B cell (primary cell): Measurements from ENCODE around the gene RAD51B. TPM values are rescaled to one million over a fixed set of nuclear protein-coding genes. Genes with fewer than 3 reads are reported as not detected.
A peak's percentile ranks its signal among the peaks of the same experiment; 100 is the strongest.

Source experiments
- ATAC-seq: fragments of 200-7000 bp; cut with Tn5 transposase; one replicate; pipeline ENCODE4 v1.10.0; 2021; ENCODE audit warnings: low read depth, mild to moderate bottlenecking, moderate number of reproducible peaks, moderate library complexity
- CTCF ChIA-PET: fragments of 350-600 bp; sonication (Branson Sonifier 250); formaldehyde crosslinking; loops from one replicate; lab custom pipeline; 2021; ENCODE audit warnings: antibody characterized with exemption, inconsistent platforms; lab: Charles Lee
- POLR2A ChIA-PET: fragments of 350-600 bp; sonication (Branson Sonifier 250); formaldehyde crosslinking; loops from one replicate; lab custom pipeline; 2021; ENCODE audit warnings: antibody characterized with exemption; lab: Charles Lee
- DNase-seq: peaks from one replicate; pipeline ENCODE4 v3.0.0; 2013
- H2AFZ ChIP-seq: 2 replicates; pipeline ENCODE4 v1.6.1; 2012; ENCODE audit warnings: mild to moderate bottlenecking, low read depth, low read length; ENCODE audit not compliant: insufficient read depth, poor library complexity, severe bottlenecking
- H3K27ac ChIP-seq, 2 donors: 1 replicate in 1 of 2; 2 replicates in 1 of 2; pipeline ENCODE4 v1.5.1; 2012 to 2013; ENCODE audit warnings: low read length in 2 of 2, mild to moderate bottlenecking in 2 of 2, moderate library complexity in 1 of 2
- H3K27me3 ChIP-seq, 4 experiments: fragments of 200-600 bp in 1 of 4; sonication (generic) in 1 of 4; replicated peaks in 1 of 4; 1 replicate in 2 of 4; 2 replicates in 2 of 4; pipeline versions ENCODE4 v1.6.1 to v1.7.0; 2013 to 2016; ENCODE audit warnings: low read length in 3 of 4, mild to moderate bottlenecking in 2 of 4, mixed read lengths in 1 of 4, moderate library complexity in 1 of 4; ENCODE audit not compliant: insufficient read depth in 4 of 4, control insufficient read depth in 3 of 4; ENCODE audit errors: control extremely low read depth in 1 of 4
- H3K36me3 ChIP-seq, 2 experiments: replicated peaks in 1 of 2; 1 replicate in 1 of 2; 2 replicates in 1 of 2; pipeline versions ENCODE4 v1.6.1 to v1.7.1; 2013; ENCODE audit warnings: low read length in 1 of 2; ENCODE audit not compliant: insufficient read depth in 2 of 2, control insufficient read depth in 1 of 2; ENCODE audit errors: control extremely low read depth in 1 of 2, extremely low read depth in 1 of 2
- H3K4me1 ChIP-seq, 2 donors: fragments of 200-600 bp in 1 of 2; sonication (generic) in 1 of 2; 1 replicate in 1 of 2; 2 replicates in 1 of 2; pipeline versions ENCODE4 v1.5.1 to v1.6.1; 2013 to 2017; ENCODE audit warnings: low read length in 2 of 2; ENCODE audit not compliant: control insufficient read depth in 2 of 2, insufficient read depth in 2 of 2
- H3K4me2 ChIP-seq: replicated peaks from 2 replicates; pipeline ENCODE3; 2012; ENCODE audit warnings: mild to moderate bottlenecking, low read depth, low read length; ENCODE audit not compliant: poor library complexity, severe bottlenecking
- H3K4me3 ChIP-seq, 5 experiments: fragments of 200-600 bp in 1 of 5; sonication (generic) in 1 of 5; 1 replicate in 3 of 5; 2 replicates in 2 of 5; pipeline versions ENCODE4 v1.5.1 to v1.7.0; 2011 to 2016; ENCODE audit warnings: low read length in 4 of 5, mild to moderate bottlenecking in 4 of 5, low read depth in 2 of 5, control low read depth in 1 of 5, moderate library complexity in 1 of 5; ENCODE audit not compliant: insufficient read depth in 1 of 5; ENCODE audit errors: control extremely low read depth in 1 of 5, extremely low read depth in 1 of 5
- H3K79me2 ChIP-seq: fragments of 200-600 bp; sonication (generic); one replicate; pipeline ENCODE4 v1.6.0; 2016; ENCODE audit warnings: low read length; ENCODE audit not compliant: control insufficient read depth, insufficient read depth
- H3K9ac ChIP-seq: fragments of 200-600 bp; sonication (generic); 2 replicates; pipeline ENCODE4 v1.6.1; 2017; ENCODE audit warnings: mild to moderate bottlenecking, low read length, moderate library complexity
- H3K9me3 ChIP-seq, 3 donors: one replicate each; pipeline versions ENCODE4 v1.6.1 to v1.7.1; 2013; ENCODE audit warnings: low read length in 2 of 3; ENCODE audit not compliant: control insufficient read depth in 2 of 3, insufficient read depth in 1 of 3; ENCODE audit errors: control extremely low read depth in 1 of 3
- H4K20me1 ChIP-seq: 2 replicates; pipeline ENCODE4 v1.6.0; 2012; ENCODE audit warnings: mild to moderate bottlenecking, low read length; ENCODE audit not compliant: insufficient read depth, control insufficient read depth, poor library complexity, severe bottlenecking
- H3K27ac Mint-ChIP-seq: one replicate; pipeline ENCODE4 v1.8.0; 2021; ENCODE audit warnings: mixed read lengths
- H3K27me3 Mint-ChIP-seq: one replicate; pipeline ENCODE4 v1.8.0; 2021; ENCODE audit warnings: mixed read lengths
- H3K4me1 Mint-ChIP-seq: one replicate; pipeline ENCODE4 v1.8.0; 2021; ENCODE audit warnings: mixed read lengths
- H3K4me3 Mint-ChIP-seq: one replicate; pipeline ENCODE4 v1.8.0; 2021; ENCODE audit warnings: mixed read lengths
- H3K9me3 Mint-ChIP-seq: one replicate; pipeline ENCODE4 v1.8.0; 2022; ENCODE audit warnings: mixed read lengths; ENCODE audit not compliant: insufficient read depth
- CTCF ChIP-seq: fragments of 200-600 bp; IDR thresholded peaks from one replicate; pipeline ENCODE4 v1.8.0; 2022; ENCODE audit warnings: antibody characterized with exemption, mild to moderate bottlenecking
- EZH2 ChIP-seq: IDR thresholded peaks from 2 replicates; pipeline ENCODE4 v1.6.1; 2012; ENCODE audit warnings: borderline replicate concordance, low read depth, mild to moderate bottlenecking, moderate library complexity, low read length; ENCODE audit not compliant: insufficient read depth, poor library complexity, severe bottlenecking
- WGBS: methylation state at CpG from one replicate; pipeline ENCODE4 v1.1.5; 2013; ENCODE audit warnings: missing lambda C conversion rate; ENCODE audit not compliant: insufficient coverage; 5-methylcytosine and 5-hydroxymethylcytosine counted together
- intact Hi-C: fragments of 100-400 bp; cut with micrococcal nuclease; formaldehyde crosslinking; loops from one replicate; pipeline ENCODE4 v1.10.0; 2022
- polyA plus RNA-seq: library from polyadenylated mRNA; depleted of rRNA; stranded (reverse); fragments of >200 nt; gene quantifications from 2 replicates; pipeline ENCODE4 v1.2.3, GENCODE V29; 2012
- total RNA-seq, 2 donors: library from RNA; stranded (reverse); fragments of 120-200 nt in 1 of 2; gene quantifications; 1 replicate in 1 of 2; 2 replicates in 1 of 2; pipeline versions ENCODE4 v1.2.3 to v1.2.4, GENCODE V29; 2013 to 2022

The RAD51B gene
- total and polyA plus RNA-seq, 2 donors (not counting 1 experiment from before 2014, with no cell fraction given) = 6.5 to 60.6 TPM

DNA sequence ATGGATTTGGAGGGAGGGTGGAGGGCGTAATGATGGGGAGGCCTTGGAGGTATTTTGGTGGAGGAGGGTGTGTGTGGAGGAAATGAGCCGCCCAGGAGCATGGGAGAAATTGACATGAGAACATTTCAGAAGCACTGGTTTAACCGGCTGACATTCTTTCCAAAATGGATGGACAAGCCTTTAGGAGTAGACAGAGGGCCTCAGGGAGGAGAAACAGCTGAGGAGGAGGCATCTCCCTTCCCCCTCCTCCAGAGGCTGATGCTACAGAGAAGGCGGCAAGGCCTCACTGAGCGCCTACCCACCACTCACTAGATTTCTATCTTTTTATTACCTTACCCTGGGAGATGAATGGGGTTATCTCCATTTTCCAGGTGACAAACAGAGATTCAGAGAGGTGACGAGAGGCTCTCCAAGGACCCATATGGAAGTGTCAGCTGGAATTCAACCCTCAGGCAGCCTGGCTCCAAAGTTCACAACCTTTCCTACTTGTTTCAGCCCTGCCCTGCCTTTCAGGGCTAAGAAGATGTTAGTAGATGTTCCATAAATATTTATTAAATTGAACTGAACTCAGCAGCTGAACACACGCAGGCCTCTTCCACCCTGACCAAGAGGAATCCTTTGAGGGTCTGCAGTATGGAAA lies 683.7 kb downstream of the RAD51B start:
- Histone ChIP-seq H3K4me1 (peaks cover 61 to 85% of the 10 kb centered on the region in 2 donors), H3K9ac (no peak overlapping the region), H3K36me3 (no peaks in the 10 kb centered on the region), H3K27me3 (no peaks in the 10 kb centered on the region), H3K4me3 (no peak overlapping the region), H3K4me2 (peak overlapping the region; percentile 57), H3K9me3 (peaks cover 0 to 8% (median 0%) of the 10 kb centered on the region in 3 donors), H3K79me2 (peaks cover 6% of the 10 kb centered on the region), H4K20me1 (no peaks in the 10 kb centered on the region), H2AFZ (no peak overlapping the region), H3K27ac (peak overlapping the region in 1 of 2 donors; percentile 12)
- peak overlapping the region; percentile 28 for H3K27ac Mint-ChIP-seq
- H3K4me1 Mint-ChIP-seq = peaks cover 74% of the 10 kb centered on the region
- no peaks in the 10 kb centered on the region for H3K9me3 Mint-ChIP-seq
- H3K4me3 Mint-ChIP-seq = peak overlapping the region; percentile 13
- no CpG with 5 or more reads among the region's 7 CpGs for WGBS
- ATAC-seq (no peak), DNase-seq (no peak)
- ChIA-PET POLR2A (no interaction called here), CTCF (interaction anchor here (1.4 to 1.8 kb wide), 2 partner anchors 285 to 313 kb away, joined by 3 to 5 read pairs; no protein-coding TSS in a partner anchor)
- H3K27me3 Mint-ChIP-seq = no peaks in the 10 kb centered on the region
- intact Hi-C loops = loop anchor here (10.0 kb wide), 1 partner anchor 181 kb away; no protein-coding TSS in a partner anchor
- no peak for TF ChIP-seq CTCF
- TF ChIP-seq EZH2 = no peak

DNA sequence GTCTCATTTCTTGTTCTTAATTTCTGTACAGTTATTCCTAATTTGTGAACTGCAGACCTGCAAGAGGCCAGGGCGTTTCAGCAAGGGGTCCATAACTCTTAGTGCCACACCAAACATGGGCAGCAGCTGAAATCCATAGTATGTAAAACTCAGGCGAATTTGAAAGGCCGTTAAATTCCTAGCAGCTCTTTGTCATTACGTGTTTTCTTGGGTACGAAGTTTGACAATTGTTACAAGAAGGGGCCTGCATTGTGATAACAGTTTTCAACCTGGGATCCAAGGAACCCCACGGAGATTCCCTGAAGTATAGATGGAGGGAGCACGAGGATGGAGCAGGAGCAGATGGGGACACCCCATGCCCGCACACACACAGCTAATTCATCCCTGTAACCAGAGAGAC lies 685.3 kb downstream of the RAD51B start:
- no peak for DNase-seq
- 80% methylated on average over 5 of the region's 8 CpGs for WGBS
- H3K4me3 Mint-ChIP-seq = no peak overlapping the region
- Histone ChIP-seq H3K27ac (no peak overlapping the region), H3K27me3 (no peaks in the 10 kb centered on the region), H4K20me1 (no peaks in the 10 kb centered on the region), H2AFZ (no peak overlapping the region), H3K79me2 (peaks cover 6% of the 10 kb centered on the region), H3K4me3 (no peak overlapping the region), H3K4me1 (peaks cover 71 to 85% of the 10 kb centered on the region in 2 donors), H3K36me3 (no peaks in the 10 kb centered on the region), H3K4me2 (no peak overlapping the region), H3K9me3 (peaks cover 0 to 8% (median 0%) of the 10 kb centered on the region in 3 donors), H3K9ac (no peak overlapping the region)
- H3K27ac Mint-ChIP-seq = peak overlapping the region; percentile 46
- H3K9me3 Mint-ChIP-seq = no peaks in the 10 kb centered on the region
- intact Hi-C loops = loop anchor here (5.0 to 10.0 kb wide), 2 partner anchors 180 to 223 kb away; no protein-coding TSS in a partner anchor
- ChIA-PET POLR2A (no interaction called here), CTCF (interaction anchor here (0.5 to 2.5 kb wide), 6 partner anchors 12 to 311 kb away, joined by 3 to 6 read pairs (median 4); no protein-coding TSS in a partner anchor)
- ATAC-seq = no peak
- peaks cover 79% of the 10 kb centered on the region for H3K4me1 Mint-ChIP-seq
- no peaks in the 10 kb centered on the region for H3K27me3 Mint-ChIP-seq
- TF ChIP-seq EZH2 (no peak), CTCF (no peak)
